ENCODE data around the gene KANSL1.

The KANSL1 gene

GRCh38 chr17:46158323-46159296 lies 34.6 kb downstream of the KANSL1 start:
- Histone ChIP-seq H3K27ac (ENCODE audit: low read depth, low read length) (peak overlapping the region; percentile 67), H3K9ac (ENCODE audit: low read length in 5 of 5) (peak overlapping the region in 2 of 5 donors; percentile 17 to 28), H3K9me3 (ENCODE audit: control insufficient read depth in 5 of 5, low read length in 5 of 5) (no peaks in the 10 kb centered on the region), H3K4me1 (ENCODE audit: control insufficient read depth in 5 of 5, insufficient read depth in 5 of 5, low read length in 5 of 5) (peaks cover 3 to 79% (median 68%) of the 10 kb centered on the region in 5 donors), H3K4me3 (ENCODE audit: low read depth in 1 of 5, low read length in 5 of 5) (peak overlapping the region in 1 of 5 donors; percentile 15), H3K36me3 (ENCODE audit: control insufficient read depth in 5 of 5, insufficient read depth in 5 of 5, low read length in 5 of 5) (no peaks in the 10 kb centered on the region), H3K27me3 (ENCODE audit: control insufficient read depth in 5 of 5, insufficient read depth in 4 of 5, low read length in 5 of 5) (no peaks in the 10 kb centered on the region)

GRCh38 chr17:46157443-46158062 lies 35.7 kb downstream of the KANSL1 start:
- H3K27me3 ChIP-seq (ENCODE audit: control insufficient read depth in 5 of 5, insufficient read depth in 4 of 5, low read length in 5 of 5): no peaks in the 10 kb centered on the region
- H3K4me3 ChIP-seq (ENCODE audit: low read depth in 1 of 5, low read length in 5 of 5): no peak overlapping the region
- peak overlapping the region; percentile 67 for H3K27ac ChIP-seq (ENCODE audit: low read depth, low read length)
- H3K4me1 ChIP-seq (ENCODE audit: control insufficient read depth in 5 of 5, insufficient read depth in 5 of 5, low read length in 5 of 5): peaks cover 3 to 78% (median 69%) of the 10 kb centered on the region in 5 donors
- peak overlapping the region in 2 of 5 donors; percentile 17 to 36 for H3K9ac ChIP-seq (ENCODE audit: low read length in 5 of 5)
- H3K9me3 ChIP-seq (ENCODE audit: control insufficient read depth in 5 of 5, low read length in 5 of 5): no peaks in the 10 kb centered on the region
- no peaks in the 10 kb centered on the region for H3K36me3 ChIP-seq (ENCODE audit: control insufficient read depth in 5 of 5, insufficient read depth in 5 of 5, low read length in 5 of 5)

- Histone ChIP-seq H3K4me1 (ENCODE audit: control insufficient read depth in 5 of 5, insufficient read depth in 5 of 5, low read length in 5 of 5) (peaks cover 3 to 75% (median 71%) of the 10 kb centered on the region in 5 donors), H3K27me3 (ENCODE audit: control insufficient read depth in 5 of 5, insufficient read depth in 4 of 5, low read length in 5 of 5) (no peaks in the 10 kb centered on the region), H3K27ac (ENCODE audit: low read depth, low read length) (no peak overlapping the region), H3K36me3 (ENCODE audit: control insufficient read depth in 5 of 5, insufficient read depth in 5 of 5, low read length in 5 of 5) (no peaks in the 10 kb centered on the region), H3K4me3 (ENCODE audit: low read depth in 1 of 5, low read length in 5 of 5) (no peak overlapping the region), H3K9me3 (ENCODE audit: control insufficient read depth in 5 of 5, low read length in 5 of 5) (no peaks in the 10 kb centered on the region), H3K9ac (ENCODE audit: low read length in 5 of 5) (peak overlapping the region in 4 of 5 donors; percentile 14 to 42 (median 22))
Measured at GRCh38 chr17:46154151-46154816, 38.9 kb downstream of the KANSL1 start.

GRCh38 chr17:46152423-46152822 lies 40.8 kb downstream of the KANSL1 start:
- Histone ChIP-seq H3K27me3 (ENCODE audit: control insufficient read depth in 5 of 5, insufficient read depth in 4 of 5, low read length in 5 of 5) (no peaks in the 10 kb centered on the region), H3K27ac (ENCODE audit: low read depth, low read length) (peak overlapping the region; percentile 59), H3K36me3 (ENCODE audit: control insufficient read depth in 5 of 5, insufficient read depth in 5 of 5, low read length in 5 of 5) (no peaks in the 10 kb centered on the region), H3K9ac (ENCODE audit: low read length in 5 of 5) (peak overlapping the region in 4 of 5 donors; percentile 2 to 60 (median 29)), H3K4me3 (ENCODE audit: low read depth in 1 of 5, low read length in 5 of 5) (no peak overlapping the region), H3K9me3 (ENCODE audit: control insufficient read depth in 5 of 5, low read length in 5 of 5) (no peaks in the 10 kb centered on the region), H3K4me1 (ENCODE audit: control insufficient read depth in 5 of 5, insufficient read depth in 5 of 5, low read length in 5 of 5) (peaks cover 0 to 57% (median 53%) of the 10 kb centered on the region in 5 donors)

- Histone ChIP-seq H3K4me1 (ENCODE audit: control insufficient read depth in 5 of 5, insufficient read depth in 5 of 5, low read length in 5 of 5) (peaks cover 0 to 52% (median 47%) of the 10 kb centered on the region in 5 donors), H3K27ac (ENCODE audit: low read depth, low read length) (no peak overlapping the region), H3K9ac (ENCODE audit: low read length in 5 of 5) (peak overlapping the region in 1 of 5 donors; percentile 2), H3K36me3 (ENCODE audit: control insufficient read depth in 5 of 5, insufficient read depth in 5 of 5, low read length in 5 of 5) (no peaks in the 10 kb centered on the region), H3K9me3 (ENCODE audit: control insufficient read depth in 5 of 5, low read length in 5 of 5) (no peaks in the 10 kb centered on the region), H3K27me3 (ENCODE audit: control insufficient read depth in 5 of 5, insufficient read depth in 4 of 5, low read length in 5 of 5) (no peaks in the 10 kb centered on the region), H3K4me3 (ENCODE audit: low read depth in 1 of 5, low read length in 5 of 5) (no peak overlapping the region)
Measured at GRCh38 chr17:46151762-46152161, 41.5 kb downstream of the KANSL1 start.

GRCh38 chr17:46150216-46150963 lies 42.8 kb downstream of the KANSL1 start:
- Histone ChIP-seq H3K36me3 (ENCODE audit: control insufficient read depth in 5 of 5, insufficient read depth in 5 of 5, low read length in 5 of 5) (no peaks in the 10 kb centered on the region), H3K9ac (ENCODE audit: low read length in 5 of 5) (no peak overlapping the region), H3K4me3 (ENCODE audit: low read depth in 1 of 5, low read length in 5 of 5) (no peak overlapping the region), H3K4me1 (ENCODE audit: control insufficient read depth in 5 of 5, insufficient read depth in 5 of 5, low read length in 5 of 5) (peaks cover 0 to 50% (median 34%) of the 10 kb centered on the region in 5 donors), H3K27ac (ENCODE audit: low read depth, low read length) (no peak overlapping the region), H3K9me3 (ENCODE audit: control insufficient read depth in 5 of 5, low read length in 5 of 5) (no peaks in the 10 kb centered on the region), H3K27me3 (ENCODE audit: control insufficient read depth in 5 of 5, insufficient read depth in 4 of 5, low read length in 5 of 5) (no peaks in the 10 kb centered on the region)

GRCh38 chr17:46148247-46148646 lies 45.0 kb downstream of the KANSL1 start:
- Histone ChIP-seq H3K27ac (ENCODE audit: low read depth, low read length) (no peak overlapping the region), H3K4me3 (ENCODE audit: low read depth in 1 of 5, low read length in 5 of 5) (no peak overlapping the region), H3K36me3 (ENCODE audit: control insufficient read depth in 5 of 5, insufficient read depth in 5 of 5, low read length in 5 of 5) (no peaks in the 10 kb centered on the region), H3K9me3 (ENCODE audit: control insufficient read depth in 5 of 5, low read length in 5 of 5) (no peaks in the 10 kb centered on the region), H3K9ac (ENCODE audit: low read length in 5 of 5) (no peak overlapping the region), H3K4me1 (ENCODE audit: control insufficient read depth in 5 of 5, insufficient read depth in 5 of 5, low read length in 5 of 5) (peaks cover 0 to 37% (median 26%) of the 10 kb centered on the region in 5 donors), H3K27me3 (ENCODE audit: control insufficient read depth in 5 of 5, insufficient read depth in 4 of 5, low read length in 5 of 5) (no peaks in the 10 kb centered on the region)

- H3K4me3 ChIP-seq (ENCODE audit: low read depth in 1 of 5, low read length in 5 of 5): no peak overlapping the region
- no peaks in the 10 kb centered on the region for H3K36me3 ChIP-seq (ENCODE audit: control insufficient read depth in 5 of 5, insufficient read depth in 5 of 5, low read length in 5 of 5)
- peaks cover 0 to 32% (median 23%) of the 10 kb centered on the region in 5 donors for H3K4me1 ChIP-seq (ENCODE audit: control insufficient read depth in 5 of 5, insufficient read depth in 5 of 5, low read length in 5 of 5)
- H3K27ac ChIP-seq (ENCODE audit: low read depth, low read length): no peak overlapping the region
- H3K9ac ChIP-seq (ENCODE audit: low read length in 5 of 5): no peak overlapping the region
- no peaks in the 10 kb centered on the region for H3K9me3 ChIP-seq (ENCODE audit: control insufficient read depth in 5 of 5, low read length in 5 of 5)
- H3K27me3 ChIP-seq (ENCODE audit: control insufficient read depth in 5 of 5, insufficient read depth in 4 of 5, low read length in 5 of 5): no peaks in the 10 kb centered on the region
Measured at GRCh38 chr17:46147296-46147695, 45.9 kb downstream of the KANSL1 start.

- Histone ChIP-seq H3K4me1 (ENCODE audit: control insufficient read depth in 5 of 5, insufficient read depth in 5 of 5, low read length in 5 of 5) (peaks cover 0 to 43% (median 34%) of the 10 kb centered on the region in 5 donors), H3K27me3 (ENCODE audit: control insufficient read depth in 5 of 5, insufficient read depth in 4 of 5, low read length in 5 of 5) (no peaks in the 10 kb centered on the region), H3K9ac (ENCODE audit: low read length in 5 of 5) (no peak overlapping the region), H3K9me3 (ENCODE audit: control insufficient read depth in 5 of 5, low read length in 5 of 5) (no peaks in the 10 kb centered on the region), H3K36me3 (ENCODE audit: control insufficient read depth in 5 of 5, insufficient read depth in 5 of 5, low read length in 5 of 5) (no peaks in the 10 kb centered on the region), H3K4me3 (ENCODE audit: low read depth in 1 of 5, low read length in 5 of 5) (no peak overlapping the region), H3K27ac (ENCODE audit: low read depth, low read length) (no peak overlapping the region)
Measured at GRCh38 chr17:46144246-46144645, 49.0 kb downstream of the KANSL1 start.

Measured in subcutaneous abdominal adipose tissue (tissue), 5 donors.